Keratinocyte (primary cell): ENCODE data around the gene KBTBD4. TPM values are rescaled to one million over a fixed set of nuclear protein-coding genes. Genes with fewer than 3 reads are reported as not detected.

Experiments
- DNase-seq: peaks from one replicate; pipeline ENCODE4 v3.0.0-alpha.2; 2011; ENCODE audit warnings: low read depth, missing footprints, low spot score
- FAIRE-seq: peaks from 2 replicates; lab custom pipeline; 2011; peaks lifted over from hg19 to GRCh38; lab: Jason Lieb, UNC
- H2AFZ ChIP-seq: 2 replicates; pipeline ENCODE4 v1.6.0; 2012; ENCODE audit warnings: low read length, control low read depth, inconsistent platforms; ENCODE audit not compliant: control insufficient read depth
- H3K27ac ChIP-seq: 2 replicates; pipeline ENCODE4 v1.5.1; 2011; ENCODE audit warnings: low read length; ENCODE audit not compliant: control insufficient read depth, insufficient read depth
- H3K27me3 ChIP-seq: 3 replicates; pipeline ENCODE4 v1.6.0; 2011; ENCODE audit warnings: low read length; ENCODE audit not compliant: control insufficient read depth, insufficient read depth; ENCODE audit errors: extremely low read depth
- H3K36me3 ChIP-seq, 2 experiments: 2 replicates in 1 of 2; 3 replicates in 1 of 2; pipeline ENCODE4 v1.5.1; 2011; ENCODE audit warnings: low read length in 2 of 2, mild to moderate bottlenecking in 1 of 2; ENCODE audit not compliant: control insufficient read depth in 2 of 2, insufficient read depth in 2 of 2; ENCODE audit errors: extremely low read depth in 1 of 2
- H3K4me1 ChIP-seq: 3 replicates; pipeline ENCODE4 v1.5.1; 2011; ENCODE audit warnings: low read length; ENCODE audit not compliant: control insufficient read depth, insufficient read depth; ENCODE audit errors: extremely low read depth
- H3K4me2 ChIP-seq: 3 replicates; pipeline ENCODE4 v1.6.0; 2011; ENCODE audit warnings: low read depth, low read length; ENCODE audit not compliant: control insufficient read depth, insufficient read depth; ENCODE audit errors: extremely low read depth
- H3K4me3 ChIP-seq, 3 experiments: fragments of 200-600 bp in 1 of 3; sonication (generic) in 1 of 3; 2 replicates in 2 of 3; 3 replicates in 1 of 3; pipeline ENCODE4 v1.5.1; 2011 to 2016; ENCODE audit warnings: low read length in 3 of 3, mild to moderate bottlenecking in 3 of 3, control low read depth in 2 of 3, inconsistent platforms in 1 of 3, low read depth in 1 of 3, mixed read lengths in 1 of 3, mixed run types in 1 of 3, moderate library complexity in 1 of 3; ENCODE audit not compliant: control insufficient read depth in 2 of 3, insufficient read depth in 2 of 3; ENCODE audit errors: extremely low read depth in 1 of 3
- H3K79me2 ChIP-seq: 2 replicates; pipeline ENCODE4 v1.6.0; 2012; ENCODE audit warnings: low read length; ENCODE audit not compliant: control insufficient read depth, insufficient read depth
- H3K9ac ChIP-seq: 3 replicates; pipeline ENCODE4 v1.6.0; 2011; ENCODE audit warnings: low read length; ENCODE audit not compliant: control insufficient read depth, insufficient read depth; ENCODE audit errors: extremely low read depth
- H3K9me1 ChIP-seq: 3 replicates; pipeline ENCODE4 v1.6.0; 2011; ENCODE audit warnings: low read length; ENCODE audit not compliant: control insufficient read depth, insufficient read depth; ENCODE audit errors: extremely low read depth
- H3K9me3 ChIP-seq: 2 replicates; pipeline ENCODE4 v1.5.1; 2012; ENCODE audit warnings: low read depth, low read length; ENCODE audit not compliant: control insufficient read depth
- H4K20me1 ChIP-seq: 3 replicates; pipeline ENCODE4 v1.6.0; 2011; ENCODE audit warnings: low read length; ENCODE audit not compliant: control insufficient read depth, insufficient read depth; ENCODE audit errors: extremely low read depth
- CTCF ChIP-seq, 3 experiments: IDR thresholded peaks in 1 of 3; conservative IDR thresholded peaks in 1 of 3; optimal IDR thresholded peaks in 1 of 3; 2 replicates in 2 of 3; 3 replicates in 1 of 3; pipeline versions ENCODE3 to v1.5.1; 2011; ENCODE audit warnings: low read length in 3 of 3, mild to moderate bottlenecking in 3 of 3, moderate library complexity in 2 of 3, control low read depth in 1 of 3, inconsistent platforms in 1 of 3; ENCODE audit not compliant: insufficient read depth in 2 of 3; ENCODE audit errors: extremely low read depth in 1 of 3
- EZH2 ChIP-seq: IDR thresholded peaks from one replicate; pipeline ENCODE4 v1.6.1; 2012; ENCODE audit warnings: inconsistent platforms, mild to moderate bottlenecking, low read length, moderate library complexity
- dilution Hi-C: fragments of 300-500 bp; cut with MboI; formaldehyde crosslinking; loops from one replicate; pipeline ENCODE4 v1.7.0; 2020; ENCODE audit warnings: low sequenced_read_pairs; ENCODE audit not compliant: extremely low pct_ligation_motif_present
- polyA plus RNA-seq, 5 experiments: library from polyadenylated mRNA; depleted of rRNA in 3 of 5; stranded (reverse) in 3 of 5; stranded (forward) in 1 of 5; unstranded in 1 of 5; fragments of >200 nt; gene quantifications; 1 replicate in 1 of 5; 2 replicates in 3 of 5; 3 replicates in 1 of 5; pipeline versions ENCODE4 v1.2.1 to v1.2.3, GENCODE V29; 2011 to 2012; ENCODE audit warnings: missing spikeins in 2 of 5, low read depth in 1 of 5, low replicate concordance in 1 of 5

Gene KBTBD4
- polyA plus RNA-seq, 1 donor (not counting 4 experiments of a cell fraction or from before 2014, with no cell fraction given), result 15.4 TPM

GRCh38 chr11:47587723-47588326, 9.1 kb upstream of the KBTBD4 start:
- H3K27me3 ChIP-seq, result peaks cover 32% of the 10 kb centered on the region
- dilution Hi-C loops, result no loop called here
- DNase-seq (no peak), FAIRE-seq (no peak)
- H3K27ac ChIP-seq, result no peak overlapping the region
- H3K9ac ChIP-seq, result no peak overlapping the region
- H3K36me3 ChIP-seq, result peaks cover 6 to 11% of the 10 kb centered on the region in 2 experiments
- no peaks in the 10 kb centered on the region for H3K79me2 ChIP-seq
- no peaks in the 10 kb centered on the region for H4K20me1 ChIP-seq
- H3K9me1 ChIP-seq, result no peaks in the 10 kb centered on the region
- no peaks in the 10 kb centered on the region for H3K9me3 ChIP-seq
- no peak overlapping the region for H3K4me3 ChIP-seq
- no peak overlapping the region for H2AFZ ChIP-seq
- H3K4me1 ChIP-seq, result no peaks in the 10 kb centered on the region
- H3K4me2 ChIP-seq, result no peak overlapping the region
- TF ChIP-seq CTCF (optimal IDR thresholded peaks at IDR 0.05 in 1 of 3, IDR thresholded peaks at IDR 0.05 in 1 of 3, conservative IDR thresholded peaks at IDR 0.05 in 1 of 3; ENCODE audit: extremely low read depth in 1 of 3, insufficient read depth in 2 of 3, low read length in 3 of 3) (no peak), EZH2 (no peak)

- no peaks in the 10 kb centered on the region for H4K20me1 ChIP-seq
- peaks cover 26% of the 10 kb centered on the region for H3K27me3 ChIP-seq
- H3K36me3 ChIP-seq, result peaks cover 8 to 15% of the 10 kb centered on the region in 2 experiments
- H3K4me3 ChIP-seq, result no peak overlapping the region
- H3K9ac ChIP-seq, result no peak overlapping the region
- H3K9me3 ChIP-seq, result no peaks in the 10 kb centered on the region
- no peak overlapping the region for H2AFZ ChIP-seq
- no peaks in the 10 kb centered on the region for H3K9me1 ChIP-seq
- no peak overlapping the region for H3K4me2 ChIP-seq
- FAIRE-seq (no peak), DNase-seq (no peak)
- dilution Hi-C loops, result no loop called here
- H3K4me1 ChIP-seq, result no peaks in the 10 kb centered on the region
- H3K27ac ChIP-seq, result no peak overlapping the region
- TF ChIP-seq EZH2, result no peak
- TF ChIP-seq CTCF (optimal IDR thresholded peaks at IDR 0.05 in 1 of 3, IDR thresholded peaks at IDR 0.05 in 1 of 3, conservative IDR thresholded peaks at IDR 0.05 in 1 of 3; ENCODE audit: extremely low read depth in 1 of 3, insufficient read depth in 2 of 3, low read length in 3 of 3), result no peak
- no peaks in the 10 kb centered on the region for H3K79me2 ChIP-seq
These were observed 8.4 kb upstream of the KBTBD4 start for GRCh38 chr11:47587039-47587716.
